HepG2 (cell line): ENCODE results near the gene RPS6KB2. TPM values are rescaled to one million over a fixed set of nuclear protein-coding genes. Genes with fewer than 3 reads are reported as not detected.
A peak's percentile ranks its signal among the peaks of the same experiment; 100 is the strongest.

Experiments
- HES4 ChIP-seq: sonication (generic); formaldehyde crosslinking; IDR thresholded peaks from 2 replicates; pipeline ENCODE4 v1.9.0; 2021; ENCODE audit warnings: mild to moderate bottlenecking, missing genetic modification reagents, borderline replicate concordance
- HNRNPLL ChIP-seq: fragments of 200-400 bp; formaldehyde crosslinking; IDR thresholded peaks from 2 replicates; pipeline ENCODE4 v1.6.1; 2017; ENCODE audit warnings: mild to moderate bottlenecking, low read depth, low read length; ENCODE audit not compliant: poor library complexity, severe bottlenecking
- ISX ChIP-seq: sonication (generic); formaldehyde crosslinking; conservative IDR thresholded peaks from 2 replicates; pipeline ENCODE4 v1.5.0; 2020; ENCODE audit warnings: missing genetic modification reagents
- KDM4B ChIP-seq: sonication (generic); formaldehyde crosslinking; IDR thresholded peaks from 2 replicates; pipeline ENCODE4 v1.4.0; 2020; ENCODE audit warnings: missing genetic modification reagents
- KLF12 ChIP-seq: sonication (generic); formaldehyde crosslinking; IDR thresholded peaks from 2 replicates; pipeline ENCODE4 v1.4.0; 2020; ENCODE audit warnings: missing genetic modification reagents, borderline replicate concordance
- KLF13 ChIP-seq: sonication (generic); formaldehyde crosslinking; IDR thresholded peaks from 2 replicates; pipeline ENCODE4 v1.4.0; 2020; ENCODE audit warnings: mild to moderate bottlenecking, missing genetic modification reagents
- MIER3 ChIP-seq: IDR thresholded peaks from 2 replicates; pipeline ENCODE4 v1.6.1; 2016; ENCODE audit warnings: missing compliant biosample characterization, borderline replicate concordance
- MTA1 ChIP-seq: sonication (generic); formaldehyde crosslinking; IDR thresholded peaks from 2 replicates; pipeline ENCODE4 v1.4.0; 2020; ENCODE audit warnings: missing genetic modification reagents, mild to moderate bottlenecking, borderline replicate concordance
- POLR2AphosphoS5 ChIP-seq: IDR thresholded peaks from 2 replicates; pipeline ENCODE4 v1.6.1; 2012; ENCODE audit warnings: low read depth, low read length
- RBFOX2 ChIP-seq: fragments of 200-400 bp; formaldehyde crosslinking; IDR thresholded peaks from 2 replicates; pipeline ENCODE4 v1.6.1; 2017; ENCODE audit warnings: low read depth, mild to moderate bottlenecking, low read length
- RORA ChIP-seq: sonication (generic); formaldehyde crosslinking; IDR thresholded peaks from 2 replicates; pipeline ENCODE4 v1.5.0; 2020; ENCODE audit warnings: mild to moderate bottlenecking, missing genetic modification reagents, moderate library complexity
- SIN3B ChIP-seq: fragments of 150-350 bp; IDR thresholded peaks from 2 replicates; pipeline ENCODE4 v1.6.1; 2014; ENCODE audit warnings: low read length
- SMAD1 ChIP-seq: sonication (generic); formaldehyde crosslinking; IDR thresholded peaks from 2 replicates; pipeline ENCODE4 v1.4.0; 2020; ENCODE audit warnings: missing genetic modification reagents, low read depth, mild to moderate bottlenecking, borderline replicate concordance
- SNAPC2 ChIP-seq: sonication (generic); formaldehyde crosslinking; IDR thresholded peaks from 2 replicates; pipeline ENCODE4 v1.8.1; 2022; ENCODE audit warnings: mild to moderate bottlenecking, missing genetic modification reagents
- ZMYM2 ChIP-seq: sonication (generic); formaldehyde crosslinking; IDR thresholded peaks from 2 replicates; pipeline ENCODE4 v1.8.0; 2022; ENCODE audit warnings: mild to moderate bottlenecking, missing genetic modification reagents
- ZNF232 ChIP-seq: sonication (generic); formaldehyde crosslinking; IDR thresholded peaks from 2 replicates; pipeline ENCODE4 v1.4.0; 2020; ENCODE audit warnings: missing genetic modification reagents, borderline replicate concordance
- ZNF577 ChIP-seq: sonication (generic); formaldehyde crosslinking; IDR thresholded peaks from 2 replicates; pipeline ENCODE4 v1.4.0; 2020; ENCODE audit warnings: mild to moderate bottlenecking, low read depth, missing genetic modification reagents, borderline replicate concordance
- ZNF619 ChIP-seq: sonication (generic); formaldehyde crosslinking; IDR thresholded peaks from 2 replicates; pipeline ENCODE4 v1.4.0; 2020; ENCODE audit warnings: mild to moderate bottlenecking, missing genetic modification reagents
- ZNF644 ChIP-seq: IDR thresholded peaks from 2 replicates; pipeline ENCODE4 v1.6.1; 2016; ENCODE audit warnings: low read depth
- ZNF776 ChIP-seq: sonication (generic); formaldehyde crosslinking; IDR thresholded peaks from 2 replicates; pipeline ENCODE4 v1.4.0; 2020; ENCODE audit warnings: mild to moderate bottlenecking, missing genetic modification reagents
- ZSCAN12 ChIP-seq: sonication (generic); formaldehyde crosslinking; IDR thresholded peaks from 2 replicates; pipeline ENCODE4 v1.9.0; 2021; ENCODE audit warnings: mild to moderate bottlenecking, missing genetic modification reagents
- polyA plus RNA-seq, 8 experiments: library from polyadenylated mRNA; depleted of rRNA in 3 of 8; stranded (reverse) in 7 of 8; unstranded in 1 of 8; fragments of >200 nt; fragmentation: Illumina TruSeq in 4 of 8; extraction: Trizol in 4 of 8; gene quantifications; 2 replicates each; pipeline versions ENCODE4 v1.2.1 to v1.2.3, GENCODE V29; 2011 to 2016; ENCODE audit warnings: low read depth in 4 of 8, missing spikeins in 1 of 8, mixed read lengths in 1 of 8; ENCODE audit not compliant: insufficient read depth in 1 of 8
- total RNA-seq, 5 experiments: library from RNA; depleted of rRNA; stranded (reverse); fragments of >200 nt; fragmentation: Illumina TruSeq; extraction: Trizol; gene quantifications; 2 replicates each; pipeline ENCODE4 v1.2.3, GENCODE V29; 2016; ENCODE audit warnings: low read depth in 1 of 5
- TF ChIP-seq, protein P1 (sequence below): sonication (generic); formaldehyde crosslinking; IDR thresholded peaks from 2 replicates; pipeline ENCODE4 v1.4.0; 2020; ENCODE audit warnings: mild to moderate bottlenecking, missing genetic modification reagents
- TF ChIP-seq, protein P2 (sequence below): sonication (generic); formaldehyde crosslinking; IDR thresholded peaks from 2 replicates; pipeline ENCODE4 v1.4.0; 2020; ENCODE audit warnings: mild to moderate bottlenecking, missing genetic modification reagents
- TF ChIP-seq, protein P3 (sequence below): sonication (generic); formaldehyde crosslinking; IDR thresholded peaks from 2 replicates; pipeline ENCODE4 v1.9.0; 2021; ENCODE audit warnings: missing genetic modification reagents, borderline replicate concordance
- TF ChIP-seq, protein P4 (sequence below): sonication (generic); formaldehyde crosslinking; IDR thresholded peaks from 2 replicates; pipeline ENCODE4 v1.4.0; 2020; ENCODE audit warnings: mild to moderate bottlenecking, missing genetic modification reagents, borderline replicate concordance

The RPS6KB2 gene
- total and polyA plus RNA-seq, 2 of the 13 experiments (the other 11 are each of a cell fraction or from before 2014, with no cell fraction given) = 52.9 to 54.8 TPM

DNA sequence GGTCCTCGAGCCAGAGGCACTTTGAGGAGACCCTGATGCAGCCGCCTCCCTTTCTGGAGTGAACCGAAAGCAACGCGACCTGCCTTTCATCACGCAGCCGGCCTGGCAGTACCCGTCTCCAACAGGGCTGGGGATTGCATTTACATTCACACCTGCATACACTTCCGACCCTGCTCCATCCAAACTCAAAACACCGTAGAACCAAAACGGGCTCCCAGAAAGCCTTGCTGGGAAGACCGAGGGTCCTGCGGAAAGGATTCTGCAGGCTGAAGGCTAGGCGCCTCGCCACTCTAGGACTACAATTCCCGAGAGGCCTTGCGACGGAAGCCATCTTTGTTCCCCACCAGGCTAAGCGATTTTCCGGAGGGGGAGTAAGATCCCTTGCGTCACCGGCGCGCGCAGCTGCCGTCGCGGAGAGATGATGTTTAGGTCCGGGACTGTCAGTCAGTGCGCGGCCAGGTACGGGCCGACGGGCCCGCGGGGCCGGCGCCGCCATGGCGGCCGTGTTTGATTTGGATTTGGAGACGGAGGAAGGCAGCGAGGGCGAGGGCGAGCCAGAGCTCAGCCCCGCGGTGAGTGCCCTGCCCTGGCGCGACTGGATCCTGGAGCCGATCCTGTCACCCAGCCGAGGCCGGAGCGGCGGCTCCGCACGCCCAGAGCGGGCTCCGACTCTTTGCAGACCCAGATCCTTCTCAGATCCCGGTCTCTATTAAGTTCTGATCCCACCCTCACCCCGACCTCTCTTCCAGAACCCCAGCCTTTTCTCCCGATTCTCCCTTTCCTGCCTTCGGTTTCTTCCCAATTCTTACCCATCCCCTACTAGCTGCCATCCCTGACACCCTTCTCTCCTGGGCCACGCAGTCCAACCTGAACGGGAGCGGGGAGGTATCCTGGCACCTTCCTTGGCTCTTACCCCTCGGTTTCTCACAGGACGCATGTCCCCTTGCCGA, at the start of gene RPS6KB2 (continued):
- peak; percentile 82; the same call in 1 of the 2 replicates for TF ChIP-seq ZNF232 (CRISPR knock-in tag)
- no peak for TF ChIP-seq ZMYM2
- TF ChIP-seq ZNF619 = no peak
- TF ChIP-seq, protein P1, sequence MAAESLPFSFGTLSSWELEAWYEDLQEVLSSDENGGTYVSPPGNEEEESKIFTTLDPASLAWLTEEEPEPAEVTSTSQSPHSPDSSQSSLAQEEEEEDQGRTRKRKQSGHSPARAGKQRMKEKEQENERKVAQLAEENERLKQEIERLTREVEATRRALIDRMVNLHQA = no peak
- TF ChIP-seq KLF13 (CRISPR knock-in tag) = peak; percentile 24; the same call in 1 of the 2 replicates
- peak; percentile 70; the same call in 1 of the 2 replicates for TF ChIP-seq KLF12 (CRISPR knock-in tag)
- TF ChIP-seq, protein P2, sequence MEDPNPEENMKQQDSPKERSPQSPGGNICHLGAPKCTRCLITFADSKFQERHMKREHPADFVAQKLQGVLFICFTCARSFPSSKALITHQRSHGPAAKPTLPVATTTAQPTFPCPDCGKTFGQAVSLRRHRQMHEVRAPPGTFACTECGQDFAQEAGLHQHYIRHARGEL = no peak
- no peak for TF ChIP-seq KDM4B (CRISPR knock-in tag)
- TF ChIP-seq SIN3B = peak; percentile 87
- TF ChIP-seq MTA1 (CRISPR knock-in tag) = no peak
- TF ChIP-seq SMAD1 (CRISPR knock-in tag) = peak; percentile 43; the same call in 1 of the 2 replicates
- no peak for TF ChIP-seq ZNF644 (CRISPR knock-in tag)
- peak; percentile 82 for TF ChIP-seq POLR2AphosphoS5
- peak; percentile 56; the same call in 1 of the 2 replicates for TF ChIP-seq MIER3 (CRISPR knock-in tag)
- TF ChIP-seq HNRNPLL = peak; percentile 82
- TF ChIP-seq SNAPC2 = no peak
- 0 out of 2 replicates have a peak, but pooled peaks have one; percentile 47 for TF ChIP-seq ZSCAN12 (CRISPR knock-in tag)
- no peak for TF ChIP-seq ZNF776 (CRISPR knock-in tag)
- no peak for TF ChIP-seq ZNF577
- TF ChIP-seq HES4 (CRISPR knock-in tag) = no peak
- TF ChIP-seq, protein P3, sequence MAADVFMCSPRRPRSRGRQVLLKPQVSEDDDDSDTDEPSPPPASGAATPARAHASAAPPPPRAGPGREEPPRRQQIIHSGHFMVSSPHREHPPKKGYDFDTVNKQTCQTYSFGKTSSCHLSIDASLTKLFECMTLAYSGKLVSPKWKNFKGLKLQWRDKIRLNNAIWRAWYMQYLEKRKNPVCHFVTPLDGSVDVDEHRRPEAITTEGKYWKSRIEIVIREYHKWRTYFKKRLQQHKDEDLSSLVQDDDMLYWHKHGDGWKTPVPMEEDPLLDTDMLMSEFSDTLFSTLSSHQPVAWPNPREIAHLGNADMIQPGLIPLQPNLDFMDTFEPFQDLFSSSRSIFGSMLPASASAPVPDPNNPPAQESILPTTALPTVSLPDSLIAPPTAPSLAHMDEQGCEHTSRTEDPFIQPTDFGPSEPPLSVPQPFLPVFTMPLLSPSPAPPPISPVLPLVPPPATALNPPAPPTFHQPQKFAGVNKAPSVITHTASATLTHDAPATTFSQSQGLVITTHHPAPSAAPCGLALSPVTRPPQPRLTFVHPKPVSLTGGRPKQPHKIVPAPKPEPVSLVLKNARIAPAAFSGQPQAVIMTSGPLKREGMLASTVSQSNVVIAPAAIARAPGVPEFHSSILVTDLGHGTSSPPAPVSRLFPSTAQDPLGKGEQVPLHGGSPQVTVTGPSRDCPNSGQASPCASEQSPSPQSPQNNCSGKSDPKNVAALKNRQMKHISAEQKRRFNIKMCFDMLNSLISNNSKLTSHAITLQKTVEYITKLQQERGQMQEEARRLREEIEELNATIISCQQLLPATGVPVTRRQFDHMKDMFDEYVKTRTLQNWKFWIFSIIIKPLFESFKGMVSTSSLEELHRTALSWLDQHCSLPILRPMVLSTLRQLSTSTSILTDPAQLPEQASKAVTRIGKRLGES (CRISPR knock-in tag) = no peak
- TF ChIP-seq, protein P4, sequence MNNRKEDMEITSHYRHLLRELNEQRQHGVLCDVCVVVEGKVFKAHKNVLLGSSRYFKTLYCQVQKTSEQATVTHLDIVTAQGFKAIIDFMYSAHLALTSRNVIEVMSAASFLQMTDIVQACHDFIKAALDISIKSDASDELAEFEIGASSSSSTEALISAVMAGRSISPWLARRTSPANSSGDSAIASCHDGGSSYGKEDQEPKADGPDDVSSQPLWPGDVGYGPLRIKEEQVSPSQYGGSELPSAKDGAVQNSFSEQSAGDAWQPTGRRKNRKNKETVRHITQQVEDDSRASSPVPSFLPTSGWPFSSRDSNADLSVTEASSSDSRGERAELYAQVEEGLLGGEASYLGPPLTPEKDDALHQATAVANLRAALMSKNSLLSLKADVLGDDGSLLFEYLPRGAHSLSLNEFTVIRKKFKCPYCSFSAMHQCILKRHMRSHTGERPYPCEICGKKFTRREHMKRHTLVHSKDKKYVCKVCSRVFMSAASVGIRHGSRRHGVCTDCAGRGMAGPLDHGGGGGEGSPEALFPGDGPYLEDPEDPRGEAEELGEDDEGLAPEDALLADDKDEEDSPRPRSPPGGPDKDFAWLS = no peak
- no peak for TF ChIP-seq ISX (CRISPR knock-in tag)
- TF ChIP-seq RORA (CRISPR knock-in tag) = no peak
- peak; percentile 88 for TF ChIP-seq RBFOX2
